ENCODE results near the gene IPO8. TPM values are rescaled to one million over a fixed set of nuclear protein-coding genes. Genes with fewer than 3 reads are reported as not detected.

Gene IPO8
- total and polyA plus RNA-seq, 2 of the 4 experiments (the other 2 are of a cell fraction), result 11.1 to 31.5 TPM

- no peak for DNase-seq
- Histone ChIP-seq H4K8ac (ENCODE audit: low read depth in 2 of 2, low read length in 2 of 2) (no peak overlapping the region), H3K4me3 (ENCODE audit: insufficient read depth, low read depth, low read length) (no peak overlapping the region), H3K9me3 (ENCODE audit: control insufficient read depth, insufficient read depth, low read length) (no peaks in the 10 kb centered on the region), H3K27me3 (ENCODE audit: control insufficient read depth, insufficient read depth, low read length) (no peaks in the 10 kb centered on the region), H3K23ac (ENCODE audit: low read depth, low read length) (no peak overlapping the region), H2BK120ac (ENCODE audit: low read depth, low read length) (no peak overlapping the region), H2BK15ac (ENCODE audit: low read depth, low read length) (no peak overlapping the region), H4K91ac (ENCODE audit: insufficient read depth, low read depth, low read length) (no peak overlapping the region), H2AK5ac (ENCODE audit: low read depth, low read length) (no peak overlapping the region), H2BK5ac (ENCODE audit: low read depth, low read length, poor library complexity, severe bottlenecking) (no peak overlapping the region), H3K27ac (ENCODE audit: insufficient read depth, low read length) (no peak overlapping the region), H4K20me1 (ENCODE audit: insufficient read depth, low read length) (no peaks in the 10 kb centered on the region), H2AK9ac (replicated peaks; ENCODE audit: low read depth, low read length, poor library complexity) (no peak overlapping the region), H3K4me1 (ENCODE audit: control insufficient read depth, insufficient read depth, low read length) (no peaks in the 10 kb centered on the region), H3K36me3 (ENCODE audit: control insufficient read depth, insufficient read depth, low read length) (peaks cover 9% of the 10 kb centered on the region), H3K4me2 (ENCODE audit: low read depth, low read length) (no peak overlapping the region), H3K4ac (ENCODE audit: low read depth, low read length) (no peak overlapping the region), H2BK20ac (ENCODE audit: low read depth, low read length) (no peak overlapping the region), H3K9ac (ENCODE audit: low read depth, low read length) (no peak overlapping the region), H2AFZ (replicated peaks; ENCODE audit: low read length, poor library complexity) (no peak overlapping the region), H3K56ac (ENCODE audit: extremely low read depth, insufficient read depth, low read length) (no peak overlapping the region), H3K18ac (ENCODE audit: low read depth, low read length) (no peak overlapping the region), H3K9me1 (ENCODE audit: insufficient read depth, low read length) (no peaks in the 10 kb centered on the region), H4K5ac (ENCODE audit: low read depth, low read length) (no peak overlapping the region), H3K14ac (replicated peaks; ENCODE audit: low read depth, low read length) (no peak overlapping the region), H3K79me1 (ENCODE audit: low read depth in 1 of 2, low read length in 2 of 2) (no peaks in the 10 kb centered on the region)
- no CpG with 5 or more reads among the region's 2 CpGs for WGBS, 2 experiments (ENCODE audit: extremely low coverage in 2 of 2, insufficient read length in 1 of 2)
- in situ Hi-C loops (cut with MboI; ENCODE audit: low sequenced_read_pairs) (no loop called here), dilution Hi-C loops (cut with HindIII; ENCODE audit: low sequenced_read_pairs, unreplicated experiment) (no loop called here), intact Hi-C loops (cut with micrococcal nuclease) (no loop called here)
- ATAC-seq (ENCODE audit: low read depth), result no peak
- CTCF ChIA-PET, result no interaction called here
- BruUV-seq (replicated peaks), result no TSS peak
- POLR2A ChIA-PET (ENCODE audit: unreplicated experiment), result no interaction called here
- no peak for TF ChIP-seq MXI1 (IDR thresholded peaks at IDR 0.05; ENCODE audit: borderline replicate concordance, low read depth, low read length)
- TF ChIP-seq MAFK (IDR thresholded peaks at IDR 0.05; ENCODE audit: low read depth, low read length), result no peak
- TF ChIP-seq SMC3 (IDR thresholded peaks at IDR 0.05; ENCODE audit: low read depth, low read length), result no peak
- TF ChIP-seq FOS (IDR thresholded peaks at IDR 0.05; ENCODE audit: low read depth, low read length), result no peak
- TF ChIP-seq RCOR1 (IDR thresholded peaks at IDR 0.05; ENCODE audit: insufficient replicate concordance, low read length), result no peak
- no peak for TF ChIP-seq CTCF (conservative IDR thresholded peaks at IDR 0.05; ENCODE audit: low read depth, low read length)
- no peak for TF ChIP-seq ELK1 (IDR thresholded peaks at IDR 0.05; ENCODE audit: borderline replicate concordance, low read depth, low read length)
- no peak for TF ChIP-seq CHD1 (IDR thresholded peaks at IDR 0.05; ENCODE audit: low read depth, low read length)
- TF ChIP-seq RAD21 (IDR thresholded peaks at IDR 0.05; ENCODE audit: low read length), result no peak
- no peak for TF ChIP-seq POLR2A (IDR thresholded peaks at IDR 0.05; ENCODE audit: low read depth, low read length)
- no peak for TF ChIP-seq MAZ (IDR thresholded peaks at IDR 0.05; ENCODE audit: borderline replicate concordance, low read depth, low read length)
Observed at GRCh38 chr12:30706476-30706875, 10.8 kb upstream of the IPO8 start.

Data from IMR-90 (cell line).